ENCODE data around the gene RFPL1.

RFPL1 gene

DNA sequence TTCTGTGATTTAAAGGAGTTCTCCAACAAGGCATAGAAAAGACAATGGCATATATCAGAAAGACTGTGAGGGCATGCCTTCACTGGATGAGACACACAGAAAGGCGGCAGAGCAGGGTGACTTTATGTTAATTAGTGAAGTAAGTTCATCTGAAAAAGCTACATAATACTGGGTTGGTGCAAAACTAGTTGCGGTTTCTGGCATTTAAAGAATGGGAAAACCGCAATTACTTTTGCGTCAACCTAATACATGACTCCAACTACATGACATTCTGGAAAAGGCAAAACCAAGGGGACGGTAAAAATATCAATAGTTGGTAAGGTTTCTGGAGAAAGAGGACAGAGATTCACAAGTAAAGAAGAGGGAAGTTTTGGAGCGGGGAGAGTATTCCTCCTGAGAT, 5.1 kb downstream of the RFPL1 start:
- no peaks in the 10 kb centered on the region for H4K20me1 ChIP-seq (ENCODE audit: insufficient read depth, low read length, poor library complexity, severe bottlenecking)
- no peaks in the 10 kb centered on the region for H3K79me2 ChIP-seq (ENCODE audit: insufficient read depth, low read length)
- TF ChIP-seq, protein P1, sequence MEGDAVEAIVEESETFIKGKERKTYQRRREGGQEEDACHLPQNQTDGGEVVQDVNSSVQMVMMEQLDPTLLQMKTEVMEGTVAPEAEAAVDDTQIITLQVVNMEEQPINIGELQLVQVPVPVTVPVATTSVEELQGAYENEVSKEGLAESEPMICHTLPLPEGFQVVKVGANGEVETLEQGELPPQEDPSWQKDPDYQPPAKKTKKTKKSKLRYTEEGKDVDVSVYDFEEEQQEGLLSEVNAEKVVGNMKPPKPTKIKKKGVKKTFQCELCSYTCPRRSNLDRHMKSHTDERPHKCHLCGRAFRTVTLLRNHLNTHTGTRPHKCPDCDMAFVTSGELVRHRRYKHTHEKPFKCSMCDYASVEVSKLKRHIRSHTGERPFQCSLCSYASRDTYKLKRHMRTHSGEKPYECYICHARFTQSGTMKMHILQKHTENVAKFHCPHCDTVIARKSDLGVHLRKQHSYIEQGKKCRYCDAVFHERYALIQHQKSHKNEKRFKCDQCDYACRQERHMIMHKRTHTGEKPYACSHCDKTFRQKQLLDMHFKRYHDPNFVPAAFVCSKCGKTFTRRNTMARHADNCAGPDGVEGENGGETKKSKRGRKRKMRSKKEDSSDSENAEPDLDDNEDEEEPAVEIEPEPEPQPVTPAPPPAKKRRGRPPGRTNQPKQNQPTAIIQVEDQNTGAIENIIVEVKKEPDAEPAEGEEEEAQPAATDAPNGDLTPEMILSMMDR (conservative IDR thresholded peaks at IDR 0.05; ENCODE audit: low read length) = no peak
- TF ChIP-seq EZH2phosphoT487 (IDR thresholded peaks at IDR 0.05; ENCODE audit: borderline replicate concordance) = no peak
- H3K4me1 ChIP-seq (ENCODE audit: insufficient read depth, low read length, poor library complexity, severe bottlenecking) = no peaks in the 10 kb centered on the region
- no peaks in the 10 kb centered on the region for H3K9me3 ChIP-seq (ENCODE audit: insufficient read depth, low read depth, low read length)
- H3K9me2 ChIP-seq (replicated peaks; ENCODE audit: low read depth, low read length) = no peaks in the 10 kb centered on the region
- no peak overlapping the region for H3K4me3 ChIP-seq (ENCODE audit: low read length, poor library complexity, severe bottlenecking)
- H3K9ac ChIP-seq (ENCODE audit: low read depth, low read length, poor library complexity, severe bottlenecking) = no peak overlapping the region
- H3K27me3 ChIP-seq (ENCODE audit: insufficient read depth, low read length, poor library complexity, severe bottlenecking) = no peaks in the 10 kb centered on the region
- no peak overlapping the region for H2AFZ ChIP-seq (ENCODE audit: low read length)
- H3F3A ChIP-seq (ENCODE audit: low read depth) = no peaks in the 10 kb centered on the region
- H3K4me2 ChIP-seq (ENCODE audit: low read depth, low read length, poor library complexity, severe bottlenecking) = no peak overlapping the region
- H3K36me3 ChIP-seq (ENCODE audit: insufficient read depth, low read length) = no peaks in the 10 kb centered on the region

DNA sequence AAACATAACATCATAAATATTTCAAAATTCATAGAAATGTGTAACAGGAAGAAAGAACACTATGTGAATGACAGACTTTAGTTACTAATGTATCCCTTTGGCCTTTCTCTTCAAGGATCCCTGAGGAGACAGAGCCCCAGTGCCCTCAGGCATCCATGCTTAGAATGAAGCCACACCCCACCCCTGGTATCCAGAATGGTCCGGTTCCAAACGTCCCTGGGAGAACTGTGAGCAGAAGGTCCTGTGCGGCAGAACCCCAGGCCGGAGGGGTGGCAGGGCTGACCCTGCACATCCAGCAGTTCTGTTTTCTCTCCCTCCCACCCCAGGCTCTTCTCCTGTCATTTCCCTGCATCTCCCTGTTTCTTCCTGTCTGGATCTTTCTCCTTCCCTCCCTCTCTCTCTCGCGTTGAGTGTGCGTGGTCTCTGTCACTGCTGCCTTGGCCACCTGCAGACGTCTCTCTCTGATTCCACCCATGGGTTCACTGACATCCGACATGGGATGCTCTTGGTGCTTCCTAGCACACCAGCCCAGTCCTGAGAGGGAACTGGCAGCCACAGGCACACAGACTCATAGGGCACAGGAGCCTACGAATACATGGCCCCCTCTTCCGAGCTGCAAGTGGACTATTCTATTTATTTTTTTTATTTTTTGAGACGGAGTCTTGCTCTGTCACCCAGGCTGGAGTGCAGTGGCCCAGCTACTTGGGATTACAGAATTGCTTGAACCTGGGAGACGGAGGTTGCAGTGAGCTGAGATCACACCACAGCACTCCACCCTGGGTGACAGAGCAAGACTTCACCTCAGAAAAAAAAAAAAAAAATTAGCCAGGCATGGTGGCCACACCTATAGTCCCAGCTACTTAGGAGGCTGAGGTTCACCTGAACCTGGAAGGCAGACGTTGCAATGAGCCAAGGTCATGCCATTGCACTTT, 5.7 kb downstream of the RFPL1 start:
- Histone ChIP-seq H3K4me2 (ENCODE audit: low read depth, low read length, poor library complexity, severe bottlenecking) (no peak overlapping the region), H3F3A (ENCODE audit: low read depth) (no peaks in the 10 kb centered on the region), H3K9me3 (ENCODE audit: insufficient read depth, low read depth, low read length) (no peaks in the 10 kb centered on the region), H3K79me2 (ENCODE audit: insufficient read depth, low read length) (no peaks in the 10 kb centered on the region), H3K27me3 (ENCODE audit: insufficient read depth, low read length, poor library complexity, severe bottlenecking) (no peaks in the 10 kb centered on the region), H3K9ac (ENCODE audit: low read depth, low read length, poor library complexity, severe bottlenecking) (no peak overlapping the region), H3K9me2 (replicated peaks; ENCODE audit: low read depth, low read length) (no peaks in the 10 kb centered on the region), H2AFZ (ENCODE audit: low read length) (no peak overlapping the region), H3K36me3 (ENCODE audit: insufficient read depth, low read length) (no peaks in the 10 kb centered on the region), H3K4me1 (ENCODE audit: insufficient read depth, low read length, poor library complexity, severe bottlenecking) (no peaks in the 10 kb centered on the region), H4K20me1 (ENCODE audit: insufficient read depth, low read length, poor library complexity, severe bottlenecking) (no peaks in the 10 kb centered on the region), H3K4me3 (ENCODE audit: low read length, poor library complexity, severe bottlenecking) (no peak overlapping the region)
- TF ChIP-seq, protein P1 (conservative IDR thresholded peaks at IDR 0.05; ENCODE audit: low read length) = no peak
- no peak for TF ChIP-seq EZH2phosphoT487 (IDR thresholded peaks at IDR 0.05; ENCODE audit: borderline replicate concordance)

DNA sequence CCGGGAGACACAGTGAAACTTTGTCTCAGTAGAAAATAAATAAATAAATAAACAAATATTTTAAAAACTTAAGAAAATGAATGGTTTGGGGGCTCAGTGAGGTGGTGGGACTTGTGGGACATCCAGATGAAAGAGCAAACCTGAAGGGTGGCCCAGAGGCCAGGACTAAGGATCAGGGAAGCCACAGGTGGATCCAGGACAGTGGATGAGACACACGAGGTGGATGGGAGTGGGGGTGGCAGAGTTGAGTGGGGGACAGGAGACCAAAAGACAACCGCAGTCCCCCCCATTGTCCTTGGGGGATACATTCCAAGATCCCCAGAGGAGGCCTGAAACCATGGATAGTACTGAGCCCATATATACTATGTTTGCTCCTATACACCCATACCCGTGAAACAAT, 7.1 kb downstream of the RFPL1 start:
- Histone ChIP-seq H3K79me2 (ENCODE audit: insufficient read depth, low read length) (no peaks in the 10 kb centered on the region), H3K36me3 (ENCODE audit: insufficient read depth, low read length) (no peaks in the 10 kb centered on the region), H3K9me2 (replicated peaks; ENCODE audit: low read depth, low read length) (no peaks in the 10 kb centered on the region), H3K9me3 (ENCODE audit: insufficient read depth, low read depth, low read length) (no peaks in the 10 kb centered on the region), H3K9ac (ENCODE audit: low read depth, low read length, poor library complexity, severe bottlenecking) (no peak overlapping the region), H3K4me1 (ENCODE audit: insufficient read depth, low read length, poor library complexity, severe bottlenecking) (no peaks in the 10 kb centered on the region), H3F3A (ENCODE audit: low read depth) (no peaks in the 10 kb centered on the region), H4K20me1 (ENCODE audit: insufficient read depth, low read length, poor library complexity, severe bottlenecking) (no peaks in the 10 kb centered on the region), H3K4me3 (ENCODE audit: low read length, poor library complexity, severe bottlenecking) (no peak overlapping the region), H3K27me3 (ENCODE audit: insufficient read depth, low read length, poor library complexity, severe bottlenecking) (no peaks in the 10 kb centered on the region), H3K4me2 (ENCODE audit: low read depth, low read length, poor library complexity, severe bottlenecking) (no peak overlapping the region), H2AFZ (ENCODE audit: low read length) (no peak overlapping the region)
- TF ChIP-seq, protein P1 (conservative IDR thresholded peaks at IDR 0.05; ENCODE audit: low read length) = no peak
- TF ChIP-seq EZH2phosphoT487 (IDR thresholded peaks at IDR 0.05; ENCODE audit: borderline replicate concordance) = no peak
